Measurements from ENCODE around the gene TIFAB.
A peak's percentile ranks its signal among the peaks of the same experiment; 100 is the strongest.

The TIFAB gene

GRCh38 chr5:135481387-135481786 lies 29.2 kb upstream of the TIFAB start:
- no peak for DNase-seq

- no peak for DNase-seq
Observed at GRCh38 chr5:135480511-135480910, 28.4 kb upstream of the TIFAB start.

GRCh38 chr5:135478938-135479337 lies 26.8 kb upstream of the TIFAB start:
- DNase-seq, result no peak

GRCh38 chr5:135477613-135478066 lies 25.5 kb upstream of the TIFAB start:
- DNase-seq, result no peak

GRCh38 chr5:135476615-135477581 lies 24.7 kb upstream of the TIFAB start:
- DNase-seq, result no peak

GRCh38 chr5:135473956-135474670 lies 22.0 kb upstream of the TIFAB start:
- no peak for DNase-seq

GRCh38 chr5:135472141-135472540 lies 20.0 kb upstream of the TIFAB start:
- DNase-seq, result no peak

- DNase-seq, result no peak
Observed at GRCh38 chr5:135471726-135472125, 19.6 kb upstream of the TIFAB start.

- no peak for DNase-seq
Observed at GRCh38 chr5:135469911-135470310, 17.8 kb upstream of the TIFAB start.

- no peak for DNase-seq
Observed at GRCh38 chr5:135468541-135468940, 16.4 kb upstream of the TIFAB start.

- DNase-seq, result no peak
Observed at GRCh38 chr5:135467871-135468485, 15.8 kb upstream of the TIFAB start.

GRCh38 chr5:135467051-135467625 lies 15.0 kb upstream of the TIFAB start:
- DNase-seq, result no peak

- DNase-seq, result peak; percentile 68
Observed at GRCh38 chr5:135466178-135467050, 14.3 kb upstream of the TIFAB start.

GRCh38 chr5:135465391-135466122 lies 13.4 kb upstream of the TIFAB start:
- DNase-seq, result no peak

GRCh38 chr5:135462304-135462703 lies 10.2 kb upstream of the TIFAB start:
- peak; percentile 34 for DNase-seq

- DNase-seq, result no peak
Observed at GRCh38 chr5:135461481-135462151, 9.5 kb upstream of the TIFAB start.

- no peak for DNase-seq
Observed at GRCh38 chr5:135460246-135461033, 8.3 kb upstream of the TIFAB start.

GRCh38 chr5:135458921-135459331 lies 6.8 kb upstream of the TIFAB start:
- no peak for DNase-seq

GRCh38 chr5:135458356-135458755 lies 6.2 kb upstream of the TIFAB start:
- no peak for DNase-seq

Measured in HCEC 1CT (cell line).